Eye (tissue), 1 donor: ENCODE data around the gene FBXO21.
"Not testable (repeated sequence)": the region's sequence is repeated elsewhere in the genome, so short reads cannot be mapped to it uniquely, and the experiment has no call there.

Source experiments
- DNase-seq: peaks from one replicate; pipeline ENCODE4 v3.0.0-alpha.2; 2015

The FBXO21 gene

GRCh38 chr12:117101953-117102799, 88.1 kb downstream of the FBXO21 start:
- DNase-seq, result peak; percentile 64

- no peak for DNase-seq
These were observed 89.2 kb downstream of the FBXO21 start for GRCh38 chr12:117100851-117101673.

DNA sequence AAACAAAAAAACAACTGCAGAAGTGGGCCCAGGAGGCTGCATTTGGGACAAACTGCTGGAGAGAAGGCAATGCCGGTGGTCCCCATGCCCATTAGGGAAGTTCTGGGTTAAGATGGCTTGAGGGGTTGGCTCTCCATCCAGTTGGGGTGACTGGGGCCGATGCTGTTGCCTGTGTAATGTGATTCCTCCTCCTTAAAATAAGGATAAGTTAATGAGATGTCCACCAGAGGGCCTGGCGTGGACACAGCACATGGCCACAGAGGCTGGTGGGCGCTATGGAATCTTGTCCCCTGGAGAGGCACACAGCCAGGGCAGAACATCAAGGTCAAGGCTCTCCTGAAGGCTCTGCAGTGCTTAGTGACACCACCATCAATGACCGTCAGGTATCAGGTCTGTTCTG, 90.0 kb downstream of the FBXO21 start:
- DNase-seq, result no peak

- DNase-seq, result peak; percentile 20
These were observed 91.7 kb downstream of the FBXO21 start for GRCh38 chr12:117098361-117099217.

GRCh38 chr12:117098024-117098360, 92.3 kb downstream of the FBXO21 start:
- DNase-seq, result no peak

DNA sequence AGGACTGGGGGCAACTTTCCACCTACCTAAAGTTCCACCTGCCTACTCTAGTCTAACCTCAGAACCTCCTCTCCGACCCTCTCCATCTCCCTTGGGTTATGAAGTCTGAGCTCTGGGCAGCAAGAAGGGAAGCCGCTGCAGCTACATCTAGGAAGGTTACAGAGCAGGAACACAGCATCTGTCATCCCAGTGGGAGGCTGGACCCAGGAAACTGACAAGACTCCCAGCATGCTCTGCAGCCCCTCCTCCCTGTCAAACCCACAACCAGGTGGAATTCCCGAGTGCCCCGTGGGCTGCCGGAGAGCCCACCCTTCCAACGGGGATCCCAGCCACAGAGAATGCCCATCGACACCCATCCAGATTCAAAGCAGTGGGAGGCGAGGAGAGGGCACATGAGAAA, 93.1 kb downstream of the FBXO21 start:
- no peak for DNase-seq

DNA sequence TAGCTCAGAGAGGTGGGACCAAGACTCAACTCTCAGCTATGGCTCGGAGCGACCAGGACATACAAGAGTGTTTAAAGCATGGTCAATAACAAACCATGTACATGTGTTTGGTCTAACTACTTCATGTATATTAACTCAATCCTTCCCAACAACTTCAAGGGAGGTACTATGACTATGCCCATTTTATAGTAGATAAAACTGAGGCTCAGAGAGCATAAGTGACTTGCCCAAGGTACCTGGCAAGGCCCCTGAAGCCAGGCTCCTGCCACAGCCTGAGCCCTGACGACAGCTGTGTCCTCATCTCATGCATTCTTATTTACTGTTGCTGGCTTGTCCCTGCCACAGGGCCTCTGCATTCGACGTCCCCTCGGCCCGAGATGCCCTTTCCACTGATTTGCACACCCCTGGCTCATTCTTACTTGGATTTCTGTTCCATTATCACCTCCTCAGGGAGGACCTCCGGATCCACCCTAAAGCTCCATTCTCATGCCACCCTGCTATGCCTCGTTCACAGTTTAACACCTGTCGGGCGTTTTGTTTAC, 93.7 kb downstream of the FBXO21 start:
- DNase-seq, result no peak

DNA sequence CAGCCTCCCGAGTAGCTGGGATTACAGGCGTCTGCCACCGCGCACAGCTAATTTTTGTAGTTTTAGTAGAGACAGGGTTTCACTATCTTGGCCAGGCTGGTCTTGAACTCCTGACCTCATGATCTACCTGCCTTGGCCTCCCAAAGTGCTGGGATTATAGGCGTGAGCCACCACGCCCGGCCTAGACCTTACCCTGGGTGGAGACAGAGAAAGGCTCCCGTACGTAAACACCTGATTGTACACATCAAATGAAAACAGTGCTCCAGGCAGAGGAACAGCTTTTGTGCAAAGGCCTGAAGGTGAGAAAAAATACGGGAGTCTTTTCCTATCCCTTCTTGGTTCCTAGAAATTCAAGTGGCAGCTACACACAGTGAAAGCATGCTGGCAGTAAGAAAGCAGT, 95.1 kb downstream of the FBXO21 start:
- not testable (repeated sequence) for DNase-seq

GRCh38 chr12:117093918-117094630, 96.2 kb downstream of the FBXO21 start:
- DNase-seq, result no peak

- no peak for DNase-seq
These were observed 96.8 kb downstream of the FBXO21 start for GRCh38 chr12:117093431-117093830.

DNA sequence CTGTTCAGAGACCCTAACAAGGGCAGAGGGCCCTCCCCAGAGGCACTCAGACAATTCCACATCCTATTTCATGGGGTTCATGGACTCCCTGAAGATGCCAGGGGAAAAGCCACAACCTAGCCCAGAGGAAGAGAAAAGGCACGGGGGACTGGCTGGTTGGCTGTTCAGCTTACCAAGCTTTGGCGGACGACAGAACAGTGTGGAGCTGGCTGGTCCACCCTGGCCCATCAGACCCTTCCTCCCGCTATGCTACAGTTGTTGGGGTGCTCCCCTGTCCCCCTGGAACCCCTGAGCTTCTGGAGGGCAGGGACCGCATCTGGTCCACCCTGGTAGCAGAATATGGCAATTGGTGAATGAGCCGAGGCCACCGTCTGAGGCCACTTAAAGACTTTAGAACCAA, 97.4 kb downstream of the FBXO21 start:
- no peak for DNase-seq

DNA sequence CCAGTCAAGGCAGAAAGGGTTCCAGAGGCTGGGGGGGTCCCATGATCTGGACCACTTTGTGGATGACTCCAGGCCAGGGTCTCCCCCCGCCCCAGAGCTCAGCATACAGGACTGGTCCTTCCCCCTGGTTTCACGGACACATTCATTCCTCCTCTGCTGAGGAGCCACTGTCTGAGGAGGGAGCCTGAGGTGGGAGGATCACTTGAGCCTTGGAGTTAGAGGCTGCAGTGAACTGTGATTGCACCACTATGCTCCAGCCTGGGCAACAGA, 97.8 kb downstream of the FBXO21 start:
- no peak for DNase-seq
